ENCODE measurements around the gene UNC80.

Gene UNC80

DNA sequence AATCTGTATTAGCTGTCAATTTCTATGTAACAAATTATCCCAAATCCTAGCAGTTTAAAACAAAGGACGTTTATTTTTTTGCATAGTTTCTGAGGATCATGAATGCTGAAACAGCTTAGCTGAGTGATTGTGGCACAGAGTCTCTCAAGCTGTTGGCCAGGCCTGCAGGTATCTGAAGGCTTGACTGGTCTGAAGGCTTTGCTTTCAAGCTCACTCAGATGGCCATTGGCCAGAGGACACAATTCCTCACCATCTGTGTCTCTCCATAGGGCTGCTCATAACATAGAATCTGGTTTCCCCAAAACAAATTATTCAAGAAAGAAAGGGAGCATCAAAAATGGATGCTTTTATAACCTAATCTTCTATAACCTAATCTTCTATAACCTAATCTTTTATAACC, 33.7 kb downstream of the UNC80 start:
- DNase-seq (ENCODE audit: low read depth) = no peak
- TF ChIP-seq, protein P1, sequence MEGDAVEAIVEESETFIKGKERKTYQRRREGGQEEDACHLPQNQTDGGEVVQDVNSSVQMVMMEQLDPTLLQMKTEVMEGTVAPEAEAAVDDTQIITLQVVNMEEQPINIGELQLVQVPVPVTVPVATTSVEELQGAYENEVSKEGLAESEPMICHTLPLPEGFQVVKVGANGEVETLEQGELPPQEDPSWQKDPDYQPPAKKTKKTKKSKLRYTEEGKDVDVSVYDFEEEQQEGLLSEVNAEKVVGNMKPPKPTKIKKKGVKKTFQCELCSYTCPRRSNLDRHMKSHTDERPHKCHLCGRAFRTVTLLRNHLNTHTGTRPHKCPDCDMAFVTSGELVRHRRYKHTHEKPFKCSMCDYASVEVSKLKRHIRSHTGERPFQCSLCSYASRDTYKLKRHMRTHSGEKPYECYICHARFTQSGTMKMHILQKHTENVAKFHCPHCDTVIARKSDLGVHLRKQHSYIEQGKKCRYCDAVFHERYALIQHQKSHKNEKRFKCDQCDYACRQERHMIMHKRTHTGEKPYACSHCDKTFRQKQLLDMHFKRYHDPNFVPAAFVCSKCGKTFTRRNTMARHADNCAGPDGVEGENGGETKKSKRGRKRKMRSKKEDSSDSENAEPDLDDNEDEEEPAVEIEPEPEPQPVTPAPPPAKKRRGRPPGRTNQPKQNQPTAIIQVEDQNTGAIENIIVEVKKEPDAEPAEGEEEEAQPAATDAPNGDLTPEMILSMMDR (conservative IDR thresholded peaks at IDR 0.05; ENCODE audit: low read depth, low read length) = no peak
- H3K4me3 ChIP-seq (ENCODE audit: low read depth, low read length) = no peak overlapping the region

DNA sequence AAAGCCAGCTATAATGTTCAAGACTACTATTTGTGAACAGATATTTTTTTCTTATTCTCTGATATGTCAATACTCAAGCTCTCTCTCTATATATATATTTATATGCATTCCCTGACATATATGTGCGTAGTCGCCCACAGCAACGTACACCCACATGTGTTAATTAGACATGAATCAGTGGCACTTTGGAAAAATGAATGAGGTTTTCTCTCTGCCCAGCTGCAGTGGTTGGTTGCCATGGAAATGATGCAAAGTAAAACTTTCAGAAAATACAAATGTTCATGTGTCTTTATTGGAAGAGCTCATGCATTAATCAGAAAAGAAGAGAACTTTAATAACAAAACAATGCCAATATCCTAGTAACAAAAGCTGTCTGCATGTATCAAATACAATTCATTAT, 34.7 kb downstream of the UNC80 start:
- DNase-seq (ENCODE audit: low read depth) = no peak
- H3K4me3 ChIP-seq (ENCODE audit: low read depth, low read length) = no peak overlapping the region
- TF ChIP-seq, protein P1 (conservative IDR thresholded peaks at IDR 0.05; ENCODE audit: low read depth, low read length) = no peak

DNA sequence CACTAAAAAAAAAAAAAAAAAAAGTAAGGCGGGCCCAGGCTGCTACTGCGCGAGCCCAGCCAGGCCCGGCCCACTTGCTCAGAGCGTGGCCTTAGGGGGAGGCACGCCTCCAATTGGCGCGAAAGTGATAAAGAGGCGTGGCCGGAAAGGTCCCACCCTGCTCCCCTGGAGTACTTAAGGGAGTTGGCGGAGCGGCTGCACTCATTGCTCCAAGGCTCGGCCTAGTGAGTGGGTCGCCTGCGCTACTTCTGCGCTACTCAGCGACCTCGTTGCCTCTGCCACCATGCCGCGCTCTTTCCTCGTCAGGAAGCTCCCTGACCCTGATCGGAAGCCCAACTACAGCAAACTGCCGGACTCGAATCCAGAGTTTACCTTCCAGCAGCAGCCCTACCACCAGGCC, 36.9 kb downstream of the UNC80 start:
- TF ChIP-seq, protein P1 (conservative IDR thresholded peaks at IDR 0.05; ENCODE audit: low read depth, low read length) = no peak
- no peak overlapping the region for H3K4me3 ChIP-seq (ENCODE audit: low read depth, low read length)
- no peak for DNase-seq (ENCODE audit: low read depth)

DNA sequence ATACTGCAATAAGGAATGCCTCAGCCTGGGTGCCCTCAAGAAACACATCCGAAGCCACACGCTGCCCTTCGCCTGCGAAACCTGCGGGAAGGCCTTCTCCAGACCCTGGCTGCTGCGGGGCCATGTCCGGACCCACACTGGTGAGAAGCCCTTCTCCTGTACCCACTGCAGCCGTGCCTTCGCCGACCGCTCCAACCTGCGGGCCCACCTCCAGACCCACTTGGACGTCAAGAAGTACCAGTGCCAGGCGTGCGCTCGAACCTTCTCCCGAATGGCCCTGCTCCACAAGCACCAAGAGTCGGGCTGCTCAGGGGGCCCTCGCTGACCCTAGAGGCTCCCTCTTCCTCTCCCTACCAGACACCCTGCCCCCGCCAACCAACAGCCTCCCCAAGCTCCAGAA, 37.6 kb downstream of the UNC80 start:
- no peak for DNase-seq (ENCODE audit: low read depth)
- TF ChIP-seq, protein P1 (conservative IDR thresholded peaks at IDR 0.05; ENCODE audit: low read depth, low read length) = no peak
- H3K4me3 ChIP-seq (ENCODE audit: low read depth, low read length) = no peak overlapping the region

DNA sequence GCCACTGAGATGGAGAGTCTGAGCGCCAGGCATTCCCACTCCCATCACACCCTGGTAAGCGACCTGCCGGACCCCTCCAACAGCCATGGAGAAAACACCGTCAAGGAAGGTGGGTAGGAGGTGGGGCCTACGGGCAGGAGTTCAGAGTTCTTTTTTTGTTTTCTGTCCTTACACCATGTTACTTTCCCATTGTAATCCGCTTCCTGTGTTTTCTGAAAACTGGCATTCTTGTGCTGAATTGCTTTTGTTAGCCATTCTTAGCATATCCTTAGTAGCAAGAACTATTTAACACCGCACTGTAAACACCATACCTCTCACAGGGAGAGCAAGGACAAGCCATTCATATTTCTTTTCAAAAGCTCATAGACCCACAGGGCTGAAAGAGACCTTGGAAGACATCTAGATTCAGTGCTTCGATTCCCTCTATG, 46.2 kb downstream of the UNC80 start:
- TF ChIP-seq, protein P1 (conservative IDR thresholded peaks at IDR 0.05; ENCODE audit: low read depth, low read length) = no peak
- DNase-seq (ENCODE audit: low read depth) = no peak
- H3K4me3 ChIP-seq (ENCODE audit: low read depth, low read length) = no peak overlapping the region

DNA sequence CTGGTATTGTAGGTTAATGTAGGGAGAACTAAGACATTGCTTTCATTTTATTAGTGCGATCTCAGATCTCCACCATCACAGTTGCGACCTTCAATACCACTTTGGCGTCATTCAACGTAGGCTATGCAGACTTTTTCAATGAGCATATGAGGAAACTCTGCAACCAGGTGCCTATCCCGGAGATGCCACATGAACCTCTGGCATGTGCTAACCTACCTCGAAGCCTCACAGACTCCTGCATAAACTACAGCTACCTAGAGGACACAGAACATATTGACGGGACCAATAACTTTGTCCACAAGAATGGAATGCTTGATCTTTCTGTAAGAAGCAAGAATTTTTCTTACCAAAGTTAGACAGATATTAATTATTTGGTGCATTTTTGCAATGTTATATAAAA, 47.3 kb downstream of the UNC80 start:
- DNase-seq (ENCODE audit: low read depth) = no peak
- no peak overlapping the region for H3K4me3 ChIP-seq (ENCODE audit: low read depth, low read length)
- TF ChIP-seq, protein P1 (conservative IDR thresholded peaks at IDR 0.05; ENCODE audit: low read depth, low read length) = no peak

DNA sequence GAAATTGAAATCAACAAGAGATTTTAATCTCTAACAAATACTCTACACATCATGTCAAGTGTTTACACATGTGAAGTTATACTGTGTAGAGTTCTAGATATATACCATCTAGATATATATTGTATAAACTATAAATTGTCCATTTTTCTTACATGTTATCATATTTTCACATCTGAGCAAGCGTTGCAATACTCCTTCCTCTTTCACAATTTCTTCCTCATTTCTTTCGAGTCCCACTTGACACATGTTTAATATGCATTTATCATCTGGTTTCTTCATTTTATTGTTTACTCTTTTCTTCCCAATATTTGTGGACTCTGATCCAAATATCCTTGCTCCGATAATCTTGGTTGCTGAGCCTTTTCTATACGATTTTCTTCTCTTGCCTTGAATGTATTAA, 50.2 kb downstream of the UNC80 start:
- H3K4me3 ChIP-seq (ENCODE audit: low read depth, low read length) = no peak overlapping the region
- TF ChIP-seq, protein P1 (conservative IDR thresholded peaks at IDR 0.05; ENCODE audit: low read depth, low read length) = no peak
- DNase-seq (ENCODE audit: low read depth) = no peak

Data from choroid plexus epithelial cell (primary cell).